ENCODE measurements around the gene DRAXIN. TPM values are rescaled to one million over a fixed set of nuclear protein-coding genes. Genes with fewer than 3 reads are reported as not detected.

Gene DRAXIN
- total RNA-seq, 2 experiments from 2014 or later = 0.15 to 0.19 TPM

- CTCF ChIA-PET (ENCODE audit: unreplicated experiment) = no interaction called here
- Histone ChIP-seq H3K4me3 (ENCODE audit: low read depth, low read length, poor library complexity, severe bottlenecking) (no peak overlapping the region), H3K79me2 (ENCODE audit: insufficient read depth, low read depth, low read length) (no peaks in the 10 kb centered on the region), H3K4me2 (ENCODE audit: low read length) (no peak overlapping the region), H3K27ac (ENCODE audit: low read depth, low read length, poor library complexity, severe bottlenecking) (no peak overlapping the region), H3K36me3 (ENCODE audit: insufficient read depth, low read length) (peaks cover 49% of the 10 kb centered on the region), H3K9me2 (ENCODE audit: insufficient read depth, low read length) (no peaks in the 10 kb centered on the region), H4K20me1 (ENCODE audit: insufficient read depth, low read length) (no peaks in the 10 kb centered on the region), H2AFZ (ENCODE audit: low read length) (no peak overlapping the region), H3K4me1 (ENCODE audit: insufficient read depth, low read length, poor library complexity, severe bottlenecking) (no peaks in the 10 kb centered on the region), H3K9me3 (ENCODE audit: low read length) (no peaks in the 10 kb centered on the region)
- POLR2A ChIA-PET = interaction anchor here (0.5 kb wide), 1 partner anchor 10 kb away, joined by 3 read pairs; no protein-coding TSS in a partner anchor
- DNase-seq (ENCODE audit: low spot score) = no peak
- intact Hi-C loops (cut with micrococcal nuclease; ENCODE audit: unreplicated experiment) = no loop called here
- no TSS peak for BruUV-seq (replicated peaks)
- TF ChIP-seq EZH2phosphoT487 (IDR thresholded peaks at IDR 0.05; ENCODE audit: borderline replicate concordance, low read depth, low read length) = no peak
- TF ChIP-seq CTCF (conservative IDR thresholded peaks at IDR 0.05; ENCODE audit: low read length) = no peak
These were observed 18.3 kb upstream of the DRAXIN start for GRCh38 chr1:11673089-11673769.

GRCh38 chr1:11674488-11674887 lies 17.0 kb upstream of the DRAXIN start:
- Histone ChIP-seq H4K20me1 (ENCODE audit: insufficient read depth, low read length) (no peaks in the 10 kb centered on the region), H3K36me3 (ENCODE audit: insufficient read depth, low read length) (peaks cover 54% of the 10 kb centered on the region), H3K79me2 (ENCODE audit: insufficient read depth, low read depth, low read length) (no peaks in the 10 kb centered on the region), H2AFZ (ENCODE audit: low read length) (no peak overlapping the region), H3K4me1 (ENCODE audit: insufficient read depth, low read length, poor library complexity, severe bottlenecking) (no peaks in the 10 kb centered on the region), H3K4me2 (ENCODE audit: low read length) (no peak overlapping the region), H3K9me3 (ENCODE audit: low read length) (no peaks in the 10 kb centered on the region), H3K4me3 (ENCODE audit: low read depth, low read length, poor library complexity, severe bottlenecking) (no peak overlapping the region), H3K27ac (ENCODE audit: low read depth, low read length, poor library complexity, severe bottlenecking) (no peak overlapping the region), H3K9me2 (ENCODE audit: insufficient read depth, low read length) (no peaks in the 10 kb centered on the region)
- no peak for DNase-seq (ENCODE audit: low spot score)
- BruUV-seq (replicated peaks) = no TSS peak
- intact Hi-C loops (cut with micrococcal nuclease; ENCODE audit: unreplicated experiment) = no loop called here
- TF ChIP-seq CTCF (conservative IDR thresholded peaks at IDR 0.05; ENCODE audit: low read length) (no peak), EZH2phosphoT487 (IDR thresholded peaks at IDR 0.05; ENCODE audit: borderline replicate concordance, low read depth, low read length) (no peak)
- ChIA-PET POLR2A (no interaction called here), CTCF (ENCODE audit: unreplicated experiment) (no interaction called here)

- TF ChIP-seq EZH2phosphoT487 (IDR thresholded peaks at IDR 0.05; ENCODE audit: borderline replicate concordance, low read depth, low read length) = no peak
- no peak for TF ChIP-seq CTCF (conservative IDR thresholded peaks at IDR 0.05; ENCODE audit: low read length)
- POLR2A ChIA-PET = interaction anchor here (1.2 kb wide), 1 partner anchor 10 kb away, joined by 3 read pairs; no protein-coding TSS in a partner anchor
- DNase-seq (ENCODE audit: low spot score) = no peak
- Histone ChIP-seq H3K79me2 (ENCODE audit: insufficient read depth, low read depth, low read length) (no peaks in the 10 kb centered on the region), H3K4me1 (ENCODE audit: insufficient read depth, low read length, poor library complexity, severe bottlenecking) (peaks cover 8% of the 10 kb centered on the region), H3K4me2 (ENCODE audit: low read length) (no peak overlapping the region), H3K27ac (ENCODE audit: low read depth, low read length, poor library complexity, severe bottlenecking) (no peak overlapping the region), H3K36me3 (ENCODE audit: insufficient read depth, low read length) (peaks cover 54% of the 10 kb centered on the region), H3K9me3 (ENCODE audit: low read length) (no peaks in the 10 kb centered on the region), H3K4me3 (ENCODE audit: low read depth, low read length, poor library complexity, severe bottlenecking) (no peak overlapping the region), H4K20me1 (ENCODE audit: insufficient read depth, low read length) (no peaks in the 10 kb centered on the region), H2AFZ (ENCODE audit: low read length) (no peak overlapping the region), H3K9me2 (ENCODE audit: insufficient read depth, low read length) (no peaks in the 10 kb centered on the region)
- CTCF ChIA-PET (ENCODE audit: unreplicated experiment) = no interaction called here
- intact Hi-C loops (cut with micrococcal nuclease; ENCODE audit: unreplicated experiment) = no loop called here
- BruUV-seq (replicated peaks) = no TSS peak
These were observed 16.2 kb upstream of the DRAXIN start for GRCh38 chr1:11675325-11675724.

Data from OCI-LY7 (cell line).